Measurements from ENCODE around the gene PAPOLB. TPM values are rescaled to one million over a fixed set of nuclear protein-coding genes. Genes with fewer than 3 reads are reported as not detected.

The PAPOLB gene
- total RNA-seq, 1 experiment from 2014 or later = not detected

- no peak for DNase-seq (ENCODE audit: unreplicated experiment)
- POLR2A ChIA-PET = no interaction called here
- no peak for TF ChIP-seq CTCF (IDR thresholded peaks at IDR 0.05; ENCODE audit: unreplicated experiment)
- BruUV-seq (replicated peaks) = no TSS peak
- H3K27me3 Mint-ChIP-seq (ENCODE audit: insufficient read depth, unreplicated experiment) = peaks cover 15% of the 10 kb centered on the region
- CTCF ChIA-PET = no interaction called here
- H3K4me3 Mint-ChIP-seq (ENCODE audit: unreplicated experiment) = no peak overlapping the region
- intact Hi-C loops (cut with micrococcal nuclease) = no loop called here
- no peaks in the 10 kb centered on the region for H3K9me3 Mint-ChIP-seq (ENCODE audit: unreplicated experiment)
- no peak overlapping the region for H3K27ac Mint-ChIP-seq (ENCODE audit: low read depth, unreplicated experiment)
- H3K4me1 Mint-ChIP-seq (ENCODE audit: insufficient read depth, unreplicated experiment) = no peaks in the 10 kb centered on the region
- H3K36me3 Mint-ChIP-seq (ENCODE audit: insufficient read depth, unreplicated experiment) = no peaks in the 10 kb centered on the region
These were observed 38.2 kb downstream of the PAPOLB start for GRCh38 chr7:4823441-4824119.

DNA sequence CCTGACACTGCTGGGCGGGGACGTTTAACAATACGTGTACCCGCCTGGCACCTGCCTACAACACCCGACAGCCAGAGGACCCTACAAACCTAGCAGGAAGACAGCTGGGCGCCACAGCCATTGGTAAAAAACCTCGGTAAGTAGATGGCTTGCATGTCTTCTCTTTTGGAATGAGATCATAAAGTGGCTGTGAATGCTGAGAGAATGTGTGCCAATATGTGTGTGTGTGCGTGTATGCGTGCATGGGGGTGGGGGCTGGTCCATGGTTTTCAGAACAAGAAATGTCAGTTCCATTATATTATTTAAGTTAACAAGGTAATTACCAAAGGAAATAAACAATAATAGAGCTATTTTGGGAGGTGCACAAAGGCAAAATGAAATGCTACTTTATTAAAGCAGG is 39.2 kb downstream of the PAPOLB start:
- CTCF ChIA-PET = no interaction called here
- intact Hi-C loops (cut with micrococcal nuclease) = no loop called here
- Mint-ChIP-seq H3K36me3 (ENCODE audit: insufficient read depth, unreplicated experiment) (no peaks in the 10 kb centered on the region), H3K27ac (ENCODE audit: low read depth, unreplicated experiment) (no peak overlapping the region), H3K9me3 (ENCODE audit: unreplicated experiment) (no peaks in the 10 kb centered on the region), H3K4me1 (ENCODE audit: insufficient read depth, unreplicated experiment) (no peaks in the 10 kb centered on the region), H3K27me3 (ENCODE audit: insufficient read depth, unreplicated experiment) (peaks cover 15% of the 10 kb centered on the region), H3K4me3 (ENCODE audit: unreplicated experiment) (no peak overlapping the region)
- POLR2A ChIA-PET = no interaction called here
- no peak for TF ChIP-seq CTCF (IDR thresholded peaks at IDR 0.05; ENCODE audit: unreplicated experiment)
- BruUV-seq (replicated peaks) = no TSS peak
- no peak for DNase-seq (ENCODE audit: unreplicated experiment)

GRCh38 chr7:4820967-4821471 is 40.8 kb downstream of the PAPOLB start:
- POLR2A ChIA-PET = no interaction called here
- H3K4me3 Mint-ChIP-seq (ENCODE audit: unreplicated experiment) = no peak overlapping the region
- CTCF ChIA-PET = interaction anchor here (0.6 kb wide), 1 partner anchor 10 kb away, joined by 5 read pairs; no protein-coding TSS in a partner anchor
- H3K27ac Mint-ChIP-seq (ENCODE audit: low read depth, unreplicated experiment) = no peak overlapping the region
- TF ChIP-seq CTCF (IDR thresholded peaks at IDR 0.05; ENCODE audit: unreplicated experiment) = no peak
- no TSS peak for BruUV-seq (replicated peaks)
- H3K9me3 Mint-ChIP-seq (ENCODE audit: unreplicated experiment) = no peaks in the 10 kb centered on the region
- intact Hi-C loops (cut with micrococcal nuclease) = no loop called here
- no peaks in the 10 kb centered on the region for H3K4me1 Mint-ChIP-seq (ENCODE audit: insufficient read depth, unreplicated experiment)
- no peak for DNase-seq (ENCODE audit: unreplicated experiment)
- H3K27me3 Mint-ChIP-seq (ENCODE audit: insufficient read depth, unreplicated experiment) = peaks cover 15% of the 10 kb centered on the region
- H3K36me3 Mint-ChIP-seq (ENCODE audit: insufficient read depth, unreplicated experiment) = no peaks in the 10 kb centered on the region

DNA sequence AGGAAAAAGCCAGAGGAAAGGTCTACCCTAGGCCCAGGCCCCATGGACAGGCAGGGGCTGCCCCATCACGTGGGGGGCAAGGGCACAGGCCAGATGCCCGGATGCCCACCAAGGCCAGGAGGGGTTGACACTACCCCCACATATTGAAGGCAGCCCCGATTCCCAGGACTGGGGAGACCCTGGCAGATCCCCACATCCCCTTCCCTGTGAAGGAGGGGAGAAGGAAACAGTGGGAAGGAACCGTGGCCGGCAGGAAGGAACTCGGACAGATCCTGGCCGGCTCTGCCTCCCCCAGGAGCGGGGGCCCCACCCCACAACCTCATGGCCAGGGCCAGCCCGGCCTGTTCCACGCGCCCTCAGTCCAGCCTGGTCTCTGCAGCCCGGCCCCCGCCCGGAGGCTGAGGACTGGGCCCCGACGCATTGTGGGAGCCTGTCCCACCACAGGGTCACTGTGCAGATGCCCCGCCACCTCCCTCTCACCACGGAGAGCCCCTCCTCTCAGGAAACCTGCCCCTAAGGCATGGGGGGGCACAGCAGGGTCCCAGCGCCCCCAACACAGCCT is 41.3 kb downstream of the PAPOLB start:
- H3K4me3 Mint-ChIP-seq (ENCODE audit: unreplicated experiment) = no peak overlapping the region
- H3K27me3 Mint-ChIP-seq (ENCODE audit: insufficient read depth, unreplicated experiment) = peaks cover 11% of the 10 kb centered on the region
- ChIA-PET CTCF (no interaction called here), POLR2A (interaction anchor here (0.8 kb wide), 1 partner anchor 45 kb away, joined by 4 read pairs; the partner anchor contains the start of gene AP5Z1)
- H3K9me3 Mint-ChIP-seq (ENCODE audit: unreplicated experiment) = no peaks in the 10 kb centered on the region
- H3K36me3 Mint-ChIP-seq (ENCODE audit: insufficient read depth, unreplicated experiment) = no peaks in the 10 kb centered on the region
- no peaks in the 10 kb centered on the region for H3K4me1 Mint-ChIP-seq (ENCODE audit: insufficient read depth, unreplicated experiment)
- intact Hi-C loops (cut with micrococcal nuclease) = no loop called here
- no peak overlapping the region for H3K27ac Mint-ChIP-seq (ENCODE audit: low read depth, unreplicated experiment)
- no TSS peak for BruUV-seq (replicated peaks)
- TF ChIP-seq CTCF (IDR thresholded peaks at IDR 0.05; ENCODE audit: unreplicated experiment) = no peak
- no peak for DNase-seq (ENCODE audit: unreplicated experiment)
